Measurements from ENCODE around the gene SLC16A6. TPM values are rescaled to one million over a fixed set of nuclear protein-coding genes. Genes with fewer than 3 reads are reported as not detected.

The SLC16A6 gene
- total RNA-seq, 4 donors from 2014 or later, result 0.13 to 1.8 (median 0.46) TPM

DNA sequence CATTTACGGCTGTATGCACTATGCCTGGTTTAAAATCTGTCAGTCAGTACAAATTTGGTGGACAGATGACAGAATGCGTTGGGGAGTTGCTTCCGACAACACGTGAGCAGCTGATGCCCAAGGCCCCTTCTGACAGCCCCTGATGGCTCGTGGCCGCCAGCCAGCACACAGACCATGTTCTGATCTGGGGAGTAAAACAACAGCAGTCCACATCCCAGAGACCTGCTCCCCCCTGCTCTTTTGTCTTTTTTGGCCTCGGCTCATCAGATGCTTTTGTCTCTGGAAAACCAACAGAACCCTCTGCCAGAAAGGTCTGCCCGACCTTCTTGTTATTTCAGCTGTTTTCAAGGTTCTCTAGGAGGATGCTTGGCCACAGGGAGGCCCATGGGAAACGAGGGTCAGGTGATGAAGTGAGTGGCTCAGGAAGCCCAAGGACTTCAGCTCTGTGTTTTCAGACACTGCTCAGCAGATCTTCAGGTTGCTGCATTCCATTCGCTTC, 11.2 kb upstream of the SLC16A6 start:
- H3K27me3 ChIP-seq, result no peaks in the 10 kb centered on the region
- intact Hi-C loops (cut with DNase I), result no loop called here
- peak; percentile 78 to 83 for DNase-seq
- H3K4me3 ChIP-seq (replicated peaks in 1 of 3), result no peak overlapping the region
- 48% methylated on average over 10 of the region's 10 CpGs for WGBS, 2 donors
- peak overlapping the region in 2 of 3 donors; percentile 52 to 64 for H3K27ac ChIP-seq
- H3K9me3 ChIP-seq, result no peaks in the 10 kb centered on the region
- no peak for TF ChIP-seq POLR2A (IDR thresholded peaks at IDR 0.05)
- TF ChIP-seq, protein P1, sequence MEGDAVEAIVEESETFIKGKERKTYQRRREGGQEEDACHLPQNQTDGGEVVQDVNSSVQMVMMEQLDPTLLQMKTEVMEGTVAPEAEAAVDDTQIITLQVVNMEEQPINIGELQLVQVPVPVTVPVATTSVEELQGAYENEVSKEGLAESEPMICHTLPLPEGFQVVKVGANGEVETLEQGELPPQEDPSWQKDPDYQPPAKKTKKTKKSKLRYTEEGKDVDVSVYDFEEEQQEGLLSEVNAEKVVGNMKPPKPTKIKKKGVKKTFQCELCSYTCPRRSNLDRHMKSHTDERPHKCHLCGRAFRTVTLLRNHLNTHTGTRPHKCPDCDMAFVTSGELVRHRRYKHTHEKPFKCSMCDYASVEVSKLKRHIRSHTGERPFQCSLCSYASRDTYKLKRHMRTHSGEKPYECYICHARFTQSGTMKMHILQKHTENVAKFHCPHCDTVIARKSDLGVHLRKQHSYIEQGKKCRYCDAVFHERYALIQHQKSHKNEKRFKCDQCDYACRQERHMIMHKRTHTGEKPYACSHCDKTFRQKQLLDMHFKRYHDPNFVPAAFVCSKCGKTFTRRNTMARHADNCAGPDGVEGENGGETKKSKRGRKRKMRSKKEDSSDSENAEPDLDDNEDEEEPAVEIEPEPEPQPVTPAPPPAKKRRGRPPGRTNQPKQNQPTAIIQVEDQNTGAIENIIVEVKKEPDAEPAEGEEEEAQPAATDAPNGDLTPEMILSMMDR (IDR thresholded peaks at IDR 0.05), result no peak
- peaks cover 10 to 16% of the 10 kb centered on the region in 2 donors for H3K4me1 ChIP-seq
- H3K36me3 ChIP-seq, result no peaks in the 10 kb centered on the region

DNA sequence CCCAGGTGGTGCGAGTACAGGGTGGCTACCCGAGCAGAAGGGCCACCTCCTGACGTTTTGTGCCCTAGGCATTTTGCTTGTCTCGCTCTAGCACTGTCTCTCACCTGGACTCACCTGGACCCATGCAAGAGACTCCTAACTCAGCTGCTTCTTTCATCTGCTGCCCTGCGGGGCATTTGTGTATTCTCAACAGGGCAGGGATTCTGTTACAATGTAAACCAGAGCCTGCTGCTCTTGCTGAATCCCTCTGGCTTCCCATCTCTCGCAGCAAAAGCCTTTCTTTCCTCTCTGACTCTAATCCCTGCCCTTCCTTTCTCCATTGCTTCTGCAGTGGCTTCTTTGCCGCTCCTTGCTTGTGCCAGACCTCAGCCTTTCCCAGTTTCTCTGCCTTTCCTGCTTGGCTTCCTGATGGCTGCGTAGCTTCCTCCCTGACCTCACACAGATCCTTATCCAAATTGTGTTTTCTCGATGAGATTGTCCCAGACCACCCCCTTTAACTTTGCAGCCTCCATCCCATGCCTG, 10.6 kb upstream of the SLC16A6 start:
- no peaks in the 10 kb centered on the region for H3K36me3 ChIP-seq
- intact Hi-C loops (cut with DNase I), result no loop called here
- H3K27me3 ChIP-seq, result no peaks in the 10 kb centered on the region
- H3K4me3 ChIP-seq (replicated peaks in 1 of 3), result no peak overlapping the region
- TF ChIP-seq POLR2A (IDR thresholded peaks at IDR 0.05), result no peak
- TF ChIP-seq, protein P1 (IDR thresholded peaks at IDR 0.05), result no peak
- H3K4me1 ChIP-seq, result peaks cover 10 to 16% of the 10 kb centered on the region in 2 donors
- H3K9me3 ChIP-seq, result no peaks in the 10 kb centered on the region
- 77 to 79% methylated on average over 9 of the region's 9 CpGs for WGBS, 2 donors
- no peak for DNase-seq
- no peak overlapping the region for H3K27ac ChIP-seq

DNA sequence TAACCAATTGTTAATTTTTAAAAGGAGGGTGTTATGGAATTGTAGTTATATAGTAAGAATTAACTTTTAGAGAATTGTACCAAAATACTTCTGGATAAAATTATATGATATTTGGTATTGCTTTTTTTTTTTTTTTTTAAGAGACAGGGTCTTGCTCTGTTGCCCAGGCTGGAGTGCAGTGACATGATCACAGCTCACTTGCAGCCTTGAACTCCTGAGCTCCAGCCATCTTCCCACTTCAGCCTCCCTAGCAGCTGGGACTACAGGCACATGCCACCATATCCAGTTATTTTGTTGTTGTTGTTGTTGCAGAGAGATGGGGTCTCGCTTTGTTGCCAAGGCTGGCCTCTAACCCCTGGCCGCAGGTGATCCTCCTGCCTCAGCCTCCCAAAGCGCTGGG, 8.9 kb upstream of the SLC16A6 start:
- WGBS, 2 donors, result 91 to 100% methylated on average over 3 of the region's 3 CpGs
- Histone ChIP-seq H3K4me3 (replicated peaks in 1 of 3) (no peak overlapping the region), H3K27me3 (no peaks in the 10 kb centered on the region), H3K27ac (no peak overlapping the region), H3K4me1 (peaks cover 10 to 16% of the 10 kb centered on the region in 2 donors), H3K9me3 (no peaks in the 10 kb centered on the region), H3K36me3 (no peaks in the 10 kb centered on the region)
- intact Hi-C loops (cut with DNase I), result no loop called here
- TF ChIP-seq, protein P1 (IDR thresholded peaks at IDR 0.05), result no peak
- no peak for TF ChIP-seq POLR2A (IDR thresholded peaks at IDR 0.05)
- DNase-seq, result no peak

- Histone ChIP-seq H3K4me1 (peaks cover 10 to 16% of the 10 kb centered on the region in 2 donors), H3K9me3 (no peaks in the 10 kb centered on the region), H3K27ac (no peak overlapping the region), H3K27me3 (no peaks in the 10 kb centered on the region), H3K36me3 (no peaks in the 10 kb centered on the region), H3K4me3 (replicated peaks in 1 of 3) (no peak overlapping the region)
- DNase-seq, result no peak
- no peak for TF ChIP-seq POLR2A (IDR thresholded peaks at IDR 0.05)
- TF ChIP-seq, protein P1 (IDR thresholded peaks at IDR 0.05), result no peak
- intact Hi-C loops (cut with DNase I), result no loop called here
These were observed 7.7 kb upstream of the SLC16A6 start for GRCh38 chr17:68298601-68299000.

DNA sequence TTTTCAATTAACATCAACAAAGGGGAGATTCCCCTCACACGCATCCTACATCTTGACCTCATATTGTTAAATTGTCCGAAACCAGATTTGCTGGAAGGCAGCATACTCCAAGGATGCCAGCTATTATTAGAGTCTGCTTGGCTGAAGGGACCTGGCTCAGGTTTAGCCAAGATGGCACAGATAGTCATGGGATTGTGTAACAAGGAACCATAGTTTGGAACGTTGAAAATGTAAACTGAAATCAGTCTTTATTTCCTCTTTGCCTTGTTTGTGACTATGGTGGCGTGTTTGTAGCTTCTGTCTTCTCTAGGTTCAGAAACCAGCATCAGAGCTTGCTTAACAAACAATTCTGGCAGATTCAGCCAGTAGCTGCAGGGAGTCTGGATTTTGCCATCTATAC, 6.3 kb upstream of the SLC16A6 start:
- Histone ChIP-seq H3K4me3 (replicated peaks in 1 of 3) (no peak overlapping the region), H3K27ac (no peak overlapping the region), H3K27me3 (no peaks in the 10 kb centered on the region), H3K4me1 (peaks cover 3 to 10% of the 10 kb centered on the region in 2 donors), H3K36me3 (no peaks in the 10 kb centered on the region), H3K9me3 (no peaks in the 10 kb centered on the region)
- 81 to 82% methylated on average over 4 of the region's 4 CpGs for WGBS, 2 donors
- intact Hi-C loops (cut with DNase I), result no loop called here
- DNase-seq, result no peak
- TF ChIP-seq, protein P1 (IDR thresholded peaks at IDR 0.05), result no peak
- TF ChIP-seq POLR2A (IDR thresholded peaks at IDR 0.05), result no peak
